ENCODE data around the gene TNK1. TPM values are rescaled to one million over a fixed set of nuclear protein-coding genes. Genes with fewer than 3 reads are reported as not detected.

TNK1 gene
- total RNA-seq, 4 donors from 2014 or later: 38.9 to 110 (median 53.2) TPM

DNA sequence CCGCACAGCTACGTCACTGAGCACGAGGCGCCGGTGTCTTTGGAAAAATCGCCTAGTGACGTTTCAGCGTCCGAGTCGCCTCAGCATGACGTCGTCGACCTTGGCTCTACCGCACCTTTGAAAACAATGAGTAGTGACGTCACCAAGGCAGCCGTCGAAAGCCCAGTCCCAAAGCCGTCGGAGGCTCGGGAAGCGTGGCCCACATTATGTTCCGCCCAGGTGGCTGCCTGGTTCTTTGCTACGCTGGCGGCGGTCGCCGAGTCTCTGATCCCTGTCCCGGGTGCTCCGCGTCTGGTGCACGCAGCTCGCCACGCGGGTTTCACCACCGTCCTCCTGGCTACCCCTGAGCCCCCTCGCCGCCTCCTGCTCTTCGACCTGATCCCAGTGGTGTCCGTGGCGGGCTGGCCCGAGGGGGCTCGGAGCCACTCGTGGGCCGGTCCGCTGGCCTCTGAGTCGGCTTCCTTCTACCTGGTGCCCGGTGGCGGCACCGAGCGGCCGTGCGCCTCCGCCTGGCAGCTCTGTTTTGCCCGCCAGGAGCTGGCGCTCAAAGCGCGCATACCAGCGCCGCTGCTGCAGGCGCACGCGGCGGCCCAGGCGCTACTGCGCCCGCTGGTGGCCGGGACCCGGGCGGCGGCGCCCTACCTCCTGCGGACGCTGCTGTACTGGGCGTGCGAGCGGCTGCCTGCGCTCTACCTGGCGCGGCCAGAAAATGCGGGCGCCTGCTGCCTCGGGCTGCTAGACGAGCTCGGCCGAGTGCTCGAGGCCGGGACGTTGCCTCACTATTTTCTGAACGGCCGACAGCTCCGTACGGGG lies 55.9 kb downstream of the TNK1 start:
- intact Hi-C loops (cut with DNase I; ENCODE audit: low total_unique reads): loop anchor here (1.0 kb wide), 1 partner anchor 80 kb away; no protein-coding TSS in a partner anchor
- WGBS, 2 donors (ENCODE audit: low coverage in 1 of 2): 7% methylated on average over 87 of the region's 92 CpGs; no CpG with 5 or more reads in 1 of the 2 donors
- TF ChIP-seq EP300 (IDR thresholded peaks at IDR 0.05; ENCODE audit: low read depth) (no peak), POLR2A (IDR thresholded peaks at IDR 0.05) (peak; percentile 63), POLR2AphosphoS5 (IDR thresholded peaks at IDR 0.05) (peak in 2 of 3 donors; percentile 56 to 68)
- TF ChIP-seq, protein P1, sequence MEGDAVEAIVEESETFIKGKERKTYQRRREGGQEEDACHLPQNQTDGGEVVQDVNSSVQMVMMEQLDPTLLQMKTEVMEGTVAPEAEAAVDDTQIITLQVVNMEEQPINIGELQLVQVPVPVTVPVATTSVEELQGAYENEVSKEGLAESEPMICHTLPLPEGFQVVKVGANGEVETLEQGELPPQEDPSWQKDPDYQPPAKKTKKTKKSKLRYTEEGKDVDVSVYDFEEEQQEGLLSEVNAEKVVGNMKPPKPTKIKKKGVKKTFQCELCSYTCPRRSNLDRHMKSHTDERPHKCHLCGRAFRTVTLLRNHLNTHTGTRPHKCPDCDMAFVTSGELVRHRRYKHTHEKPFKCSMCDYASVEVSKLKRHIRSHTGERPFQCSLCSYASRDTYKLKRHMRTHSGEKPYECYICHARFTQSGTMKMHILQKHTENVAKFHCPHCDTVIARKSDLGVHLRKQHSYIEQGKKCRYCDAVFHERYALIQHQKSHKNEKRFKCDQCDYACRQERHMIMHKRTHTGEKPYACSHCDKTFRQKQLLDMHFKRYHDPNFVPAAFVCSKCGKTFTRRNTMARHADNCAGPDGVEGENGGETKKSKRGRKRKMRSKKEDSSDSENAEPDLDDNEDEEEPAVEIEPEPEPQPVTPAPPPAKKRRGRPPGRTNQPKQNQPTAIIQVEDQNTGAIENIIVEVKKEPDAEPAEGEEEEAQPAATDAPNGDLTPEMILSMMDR (IDR thresholded peaks at IDR 0.05): peak in 4 of 5 experiments; percentile 70 to 90 (median 81)
- no peaks in the 10 kb centered on the region for H3K36me3 ChIP-seq
- DNase-seq: peak; percentile 88
- in situ Hi-C loops (cut with MboI; ENCODE audit: low pct_ligation_motif_present in 1 of 4, low pct_unique_long_range_greater_than_20kb in 1 of 4, low sequenced_read_pairs in 3 of 4): loop anchor here in 2 of 4 donors (10.0 kb wide), 2 partner anchors 72 to 82 kb away; partner anchors contain the start of genes KCTD11 (in 1 of the 2) and TMEM95 (in 1 of the 2)
- no peaks in the 10 kb centered on the region for H3K9me3 ChIP-seq
- peaks cover 26 to 51% (median 43%) of the 10 kb centered on the region in 4 donors for H3K4me1 ChIP-seq
- peaks cover 40% of the 10 kb centered on the region for H3K27me3 ChIP-seq
- H3K27ac ChIP-seq: peak overlapping the region; percentile 82 to 90 (median 87)
- H3K4me3 ChIP-seq: peak overlapping the region; percentile 18 to 79 (median 36)

DNA sequence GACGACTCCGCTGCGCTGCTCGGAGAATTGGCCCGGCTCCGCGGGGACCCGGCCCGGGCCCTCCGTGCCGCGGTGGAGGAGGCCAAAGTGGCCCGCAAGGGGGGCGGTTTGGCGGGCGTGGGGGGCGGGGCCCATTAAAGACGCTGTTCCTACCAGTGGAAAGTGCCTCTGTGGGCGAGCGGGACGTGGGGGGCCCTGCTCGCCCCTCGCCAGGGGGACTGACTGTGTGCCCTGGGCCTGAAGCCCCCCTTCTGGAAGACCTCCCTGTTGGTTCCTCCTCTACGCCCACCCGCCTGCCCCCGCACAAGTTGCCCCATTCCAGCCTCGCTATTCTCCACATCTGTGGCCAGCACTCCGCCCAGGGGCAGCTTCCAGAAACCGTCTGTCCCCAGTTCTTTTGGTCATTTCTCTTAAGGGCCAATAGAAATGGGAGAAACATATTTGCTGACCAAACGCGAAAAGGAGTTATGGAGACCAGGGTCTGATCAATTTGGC lies 56.5 kb downstream of the TNK1 start:
- intact Hi-C loops (cut with DNase I; ENCODE audit: low total_unique reads): loop anchor here (1.0 kb wide), 1 partner anchor 81 kb away; no protein-coding TSS in a partner anchor
- Histone ChIP-seq H3K27ac (peak overlapping the region; percentile 82 to 90 (median 87)), H3K4me1 (peaks cover 26 to 51% (median 43%) of the 10 kb centered on the region in 4 donors), H3K27me3 (peaks cover 44% of the 10 kb centered on the region), H3K9me3 (no peaks in the 10 kb centered on the region), H3K36me3 (no peaks in the 10 kb centered on the region), H3K4me3 (peak overlapping the region; percentile 14 to 79 (median 32))
- 38 to 40% methylated on average over 3 to 27 of the region's 31 CpGs for WGBS, 2 donors (ENCODE audit: low coverage in 1 of 2)
- no peak for DNase-seq
- in situ Hi-C loops (cut with MboI; ENCODE audit: low pct_ligation_motif_present in 1 of 4, low pct_unique_long_range_greater_than_20kb in 1 of 4, low sequenced_read_pairs in 3 of 4): loop anchor here in 2 of 4 donors (10.0 kb wide), 2 partner anchors 73 to 83 kb away; partner anchors contain the start of genes KCTD11 (in 1 of the 2) and TMEM95 (in 1 of the 2)
- TF ChIP-seq POLR2A (IDR thresholded peaks at IDR 0.05) (no peak), POLR2AphosphoS5 (IDR thresholded peaks at IDR 0.05) (no peak), EP300 (IDR thresholded peaks at IDR 0.05; ENCODE audit: low read depth) (no peak)
- TF ChIP-seq, protein P1 (IDR thresholded peaks at IDR 0.05): no peak

DNA sequence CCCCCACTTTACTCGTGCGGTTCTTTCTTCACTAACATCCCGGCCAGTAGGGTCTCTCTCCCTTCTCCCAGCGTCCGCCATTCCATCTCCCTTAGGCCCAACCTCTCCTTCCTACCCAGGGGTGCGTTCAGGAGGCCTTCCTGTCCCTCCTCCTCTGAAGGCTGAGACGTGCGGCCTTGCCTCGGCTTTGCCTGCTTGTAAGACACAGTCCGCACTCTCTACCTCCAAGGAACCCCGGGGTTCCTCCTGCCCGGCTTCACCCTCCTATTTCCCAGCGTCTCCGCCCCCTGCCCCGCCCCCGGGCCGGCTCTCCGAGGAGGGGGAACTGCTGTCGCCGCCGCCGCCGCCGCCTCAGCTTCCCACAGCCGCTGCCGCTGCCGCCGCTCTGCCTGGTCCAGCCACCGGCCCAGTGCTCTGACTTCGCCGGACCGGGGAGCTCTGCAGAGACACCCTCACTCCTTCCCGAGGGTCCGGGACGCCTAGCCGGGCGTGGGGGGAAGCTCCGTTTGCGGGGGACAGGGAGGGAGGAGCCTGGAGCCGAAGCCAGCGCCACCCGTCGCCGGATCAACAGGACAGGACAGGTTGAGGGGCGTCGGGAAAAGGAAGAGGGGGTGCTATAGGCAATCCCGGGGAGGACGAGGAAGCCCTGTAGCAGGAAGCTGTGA lies 57.2 kb downstream of the TNK1 start:
- TF ChIP-seq EP300 (IDR thresholded peaks at IDR 0.05; ENCODE audit: low read depth): no peak
- TF ChIP-seq POLR2AphosphoS5 (IDR thresholded peaks at IDR 0.05): no peak
- TF ChIP-seq, protein P1 (IDR thresholded peaks at IDR 0.05): no peak
- no peak for TF ChIP-seq POLR2A (IDR thresholded peaks at IDR 0.05)
- Histone ChIP-seq H3K27ac (no peak overlapping the region), H3K36me3 (no peaks in the 10 kb centered on the region), H3K9me3 (no peaks in the 10 kb centered on the region), H3K4me3 (peak overlapping the region in 2 of 4 donors; percentile 6 to 79), H3K27me3 (peaks cover 44% of the 10 kb centered on the region), H3K4me1 (peaks cover 26 to 51% (median 43%) of the 10 kb centered on the region in 4 donors)
- intact Hi-C loops (cut with DNase I; ENCODE audit: low total_unique reads) (loop anchor here (1.0 to 2.0 kb wide), 2 partner anchors 47 to 82 kb away; partner anchors contain the start of gene POLR2A), in situ Hi-C loops (cut with MboI; ENCODE audit: low pct_ligation_motif_present in 1 of 4, low pct_unique_long_range_greater_than_20kb in 1 of 4, low sequenced_read_pairs in 3 of 4) (loop anchor here in 2 of 4 donors (10.0 kb wide), 2 partner anchors 73 to 83 kb away; partner anchors contain the start of genes KCTD11 (in 1 of the 2) and TMEM95 (in 1 of the 2))
- peak; percentile 54 for DNase-seq
- WGBS, 2 donors (ENCODE audit: low coverage in 1 of 2): 36 to 80% methylated on average over 5 to 46 of the region's 48 CpGs

All from transverse colon (tissue), 4 donors.